NB4 (cell line): ENCODE results near the gene C6orf52.

Source experiments
- CTCF ChIP-seq: IDR thresholded peaks from one replicate; pipeline ENCODE4 v1.5.1; 2012; ENCODE audit warnings: low read depth, low read length
- POLR2A ChIP-seq: IDR thresholded peaks from 2 replicates; pipeline ENCODE4 v1.6.1; 2011; ENCODE audit warnings: mild to moderate bottlenecking; ENCODE audit not compliant: insufficient read length; ENCODE audit errors: extremely low read depth

- no peak for TF ChIP-seq POLR2A
- TF ChIP-seq CTCF: no peak
These were observed 26.0 kb upstream of the C6orf52 start for GRCh38 chr6:10720265-10720959.
